Naive B cell (primary cell): Measurements from ENCODE around the gene DHX58. TPM values are rescaled to one million over a fixed set of nuclear protein-coding genes. Genes with fewer than 3 reads are reported as not detected.

Experiments
- ATAC-seq, 2 donors: fragments of 150-1000 bp; cut with Tn5 transposase; 2 replicates each; pipeline ENCODE4 v1.10.0; 2021; ENCODE audit warnings: low read depth in 2 of 2, mild to moderate bottlenecking in 2 of 2, moderate library complexity in 2 of 2
- DNase-seq: peaks from one replicate; pipeline ENCODE4 v3.0.0; 2022
- H3K27ac Mint-ChIP-seq, 6 donors: one replicate each; pipeline ENCODE4 v1.8.0; 2020 to 2022; ENCODE audit warnings: mild to moderate bottlenecking in 6 of 6, mixed read lengths in 6 of 6, moderate library complexity in 5 of 6, inconsistent platforms in 2 of 6
- H3K27me3 Mint-ChIP-seq, 3 donors: one replicate each; pipeline ENCODE4 v1.8.0; 2021 to 2022; ENCODE audit warnings: mixed read lengths in 3 of 3, mild to moderate bottlenecking in 1 of 3
- H3K36me3 Mint-ChIP-seq, 2 donors: one replicate each; pipeline ENCODE4 v1.8.0; 2020 to 2022; ENCODE audit warnings: mixed read lengths in 2 of 2, inconsistent platforms in 1 of 2, mild to moderate bottlenecking in 1 of 2
- H3K4me1 Mint-ChIP-seq, 3 donors: one replicate each; pipeline ENCODE4 v1.8.0; 2020 to 2022; ENCODE audit warnings: mixed read lengths in 3 of 3, inconsistent platforms in 1 of 3, mild to moderate bottlenecking in 1 of 3, moderate library complexity in 1 of 3
- H3K4me3 Mint-ChIP-seq, 8 donors: one replicate each; pipeline ENCODE4 v1.8.0; 2020 to 2022; ENCODE audit warnings: mild to moderate bottlenecking in 8 of 8, mixed read lengths in 8 of 8, moderate library complexity in 8 of 8, inconsistent platforms in 2 of 8
- H3K9me3 Mint-ChIP-seq, 7 donors: one replicate each; pipeline ENCODE4 v1.8.0; 2020 to 2022; ENCODE audit warnings: mixed read lengths in 7 of 7, mild to moderate bottlenecking in 5 of 7, inconsistent platforms in 2 of 7, moderate library complexity in 1 of 7
- polyA plus RNA-seq, 6 donors: library from polyadenylated mRNA; unstranded; fragments of 300-500 nt; fragmentation: Illumina TruSeq; gene quantifications; one replicate each; pipeline ENCODE4 v1.2.3, GENCODE V29; 2021; ENCODE audit warnings: low read depth in 6 of 6

DHX58 gene
- polyA plus RNA-seq, 6 donors from 2014 or later = 9.4 to 22.3 (median 13.4) TPM

GRCh38 chr17:42060231-42060630, 52.3 kb downstream of the DHX58 start:
- no peak for ATAC-seq
- H3K27ac Mint-ChIP-seq = peak overlapping the region in 1 of 6 donors; percentile 80
- no peaks in the 10 kb centered on the region for H3K36me3 Mint-ChIP-seq
- DNase-seq = no peak
- peaks cover 11 to 24% (median 14%) of the 10 kb centered on the region in 3 donors for H3K4me1 Mint-ChIP-seq
- H3K4me3 Mint-ChIP-seq = no peak overlapping the region
- peaks cover 4 to 8% (median 4%) of the 10 kb centered on the region in 3 donors for H3K27me3 Mint-ChIP-seq
- peaks cover 0 to 8% (median 0%) of the 10 kb centered on the region in 7 donors for H3K9me3 Mint-ChIP-seq

- Mint-ChIP-seq H3K27ac (no peak overlapping the region), H3K4me3 (no peak overlapping the region), H3K4me1 (peaks cover 11 to 19% (median 14%) of the 10 kb centered on the region in 3 donors), H3K9me3 (peaks cover 0 to 8% (median 0%) of the 10 kb centered on the region in 7 donors), H3K36me3 (no peaks in the 10 kb centered on the region), H3K27me3 (peaks cover 4 to 12% (median 8%) of the 10 kb centered on the region in 3 donors)
- ATAC-seq (no peak), DNase-seq (no peak)
These were observed 52.7 kb downstream of the DHX58 start for GRCh38 chr17:42059815-42060214.

GRCh38 chr17:42058063-42058462, 54.5 kb downstream of the DHX58 start:
- no peak overlapping the region for H3K4me3 Mint-ChIP-seq
- DNase-seq (no peak), ATAC-seq (no peak)
- H3K36me3 Mint-ChIP-seq = no peaks in the 10 kb centered on the region
- peaks cover 4 to 24% (median 22%) of the 10 kb centered on the region in 3 donors for H3K27me3 Mint-ChIP-seq
- H3K9me3 Mint-ChIP-seq = peaks cover 0 to 8% (median 0%) of the 10 kb centered on the region in 7 donors
- peaks cover 0 to 2% (median 2%) of the 10 kb centered on the region in 3 donors for H3K4me1 Mint-ChIP-seq
- H3K27ac Mint-ChIP-seq = no peak overlapping the region

- Mint-ChIP-seq H3K36me3 (no peaks in the 10 kb centered on the region), H3K4me1 (no peaks in the 10 kb centered on the region), H3K4me3 (no peak overlapping the region), H3K27me3 (peaks cover 15 to 38% (median 36%) of the 10 kb centered on the region in 3 donors), H3K27ac (peak overlapping the region in 1 of 6 donors; percentile 69), H3K9me3 (peaks cover 0 to 8% (median 0%) of the 10 kb centered on the region in 7 donors)
- ATAC-seq (no peak), DNase-seq (no peak)
These were observed 55.9 kb downstream of the DHX58 start for GRCh38 chr17:42056635-42057034.

- Mint-ChIP-seq H3K4me3 (no peak overlapping the region), H3K36me3 (no peaks in the 10 kb centered on the region), H3K9me3 (peaks cover 0 to 8% (median 0%) of the 10 kb centered on the region in 7 donors), H3K4me1 (peaks cover 6 to 7% (median 6%) of the 10 kb centered on the region in 3 donors), H3K27me3 (peaks cover 18 to 48% (median 37%) of the 10 kb centered on the region in 3 donors), H3K27ac (no peak overlapping the region)
- ATAC-seq (no peak), DNase-seq (no peak)
These were observed 57.0 kb downstream of the DHX58 start for GRCh38 chr17:42055496-42055895.

- Mint-ChIP-seq H3K4me3 (peak overlapping the region in 1 of 8 donors; percentile 10), H3K9me3 (peaks cover 0 to 8% (median 0%) of the 10 kb centered on the region in 7 donors), H3K27me3 (peaks cover 15 to 48% (median 37%) of the 10 kb centered on the region in 3 donors)
These were observed 57.5 kb downstream of the DHX58 start for GRCh38 chr17:42055027-42055426.

GRCh38 chr17:42053731-42054500, 58.6 kb downstream of the DHX58 start:
- Mint-ChIP-seq H3K36me3 (no peaks in the 10 kb centered on the region), H3K9me3 (peaks cover 0 to 8% (median 0%) of the 10 kb centered on the region in 7 donors), H3K27me3 (peaks cover 13 to 53% (median 43%) of the 10 kb centered on the region in 3 donors), H3K4me3 (no peak overlapping the region), H3K27ac (no peak overlapping the region), H3K4me1 (peaks cover 7 to 10% (median 10%) of the 10 kb centered on the region in 3 donors)
- no peak for ATAC-seq
- no peak for DNase-seq

More at GRCh38 chr17:42055027-42055426, 57.5 kb downstream of the DHX58 start:
- Mint-ChIP-seq H3K4me1 (peaks cover 6 to 7% (median 6%) of the 10 kb centered on the region in 3 donors), H3K27ac (peak overlapping the region in 1 of 6 donors; percentile 4), H3K36me3 (no peaks in the 10 kb centered on the region)
- ATAC-seq = no peak
- no peak for DNase-seq

GRCh38 chr17:42052346-42052877, 60.1 kb downstream of the DHX58 start:
- Mint-ChIP-seq H3K9me3 (peaks cover 0 to 8% (median 0%) of the 10 kb centered on the region in 7 donors), H3K27me3 (peaks cover 13 to 60% (median 52%) of the 10 kb centered on the region in 3 donors), H3K4me1 (peaks cover 7 to 10% (median 10%) of the 10 kb centered on the region in 3 donors), H3K4me3 (peak overlapping the region in 2 of 8 donors; percentile 22 to 58), H3K27ac (no peak overlapping the region), H3K36me3 (no peaks in the 10 kb centered on the region)
- DNase-seq (no peak), ATAC-seq (no peak)

- DNase-seq (no peak), ATAC-seq (no peak)
- Mint-ChIP-seq H3K4me3 (peak overlapping the region; percentile 27 to 92 (median 60)), H3K27me3 (peaks cover 13 to 60% (median 52%) of the 10 kb centered on the region in 3 donors), H3K4me1 (peaks cover 7 to 10% (median 10%) of the 10 kb centered on the region in 3 donors), H3K27ac (no peak overlapping the region), H3K9me3 (peaks cover 0 to 5% (median 0%) of the 10 kb centered on the region in 7 donors), H3K36me3 (no peaks in the 10 kb centered on the region)
These were observed 60.9 kb downstream of the DHX58 start for GRCh38 chr17:42051645-42052044.

Other genes starting within 250 kb of the DHX58 start
- gene KLHL11, start 247.3 kb downstream of the DHX58 start, polyA plus RNA-seq = 1 to 10 TPM; 3.6 to 9.8 (median 6.7) TPM
- gene ACLY, start 193.8 kb downstream of the DHX58 start, polyA plus RNA-seq = 10 to 100 TPM; 34.0 to 63.5 (median 49.8) TPM
- under 1 TPM in 4 of 6 donors, not detected in 2; 0.17 to 0.60 (median 0.37) TPM for gene ODAD4, start 182.1 kb downstream of the DHX58 start, polyA plus RNA-seq
- gene CNP, start 145.9 kb downstream of the DHX58 start, polyA plus RNA-seq = 10 to 100 TPM; 27.5 to 42.4 (median 34.8) TPM
- gene DNAJC7, start 95.3 kb downstream of the DHX58 start, polyA plus RNA-seq = 10 to 100 TPM; 33.4 to 98.0 (median 77.4) TPM
- gene NKIRAS2, start 92.6 kb downstream of the DHX58 start, polyA plus RNA-seq = 10 to 100 TPM; 25.0 to 42.1 (median 36.1) TPM
- gene C17orf113, start 62.1 kb downstream of the DHX58 start, polyA plus RNA-seq = under 1 TPM; 0.13 to 0.87 (median 0.58) TPM
- under 1 TPM in 1 of 6 donors, not detected in 5; 0.21 TPM for gene ZNF385C, start 14.2 kb downstream of the DHX58 start, polyA plus RNA-seq
- gene KAT2A, start 8.7 kb upstream of the DHX58 start, polyA plus RNA-seq = 10 to 100 TPM in 4 of 6 donors, 1 to 10 TPM in 2; 5.0 to 13.5 (median 10.1) TPM
- gene HSPB9, start 10.1 kb upstream of the DHX58 start, polyA plus RNA-seq = under 1 TPM in 4 of 6 donors, not detected in 2; 0.17 to 0.37 (median 0.25) TPM
- gene RAB5C, start 42.3 kb upstream of the DHX58 start, polyA plus RNA-seq = 100 to 1,000 TPM in 3 of 6 donors, 10 to 100 TPM in 3; 72.4 to 137 (median 94.4) TPM
- gene KCNH4, start 68.4 kb upstream of the DHX58 start, polyA plus RNA-seq = under 1 TPM in 4 of 6 donors, not detected in 2; 0.09 to 0.17 (median 0.12) TPM
- not detected for gene HCRT, start 72.7 kb upstream of the DHX58 start, polyA plus RNA-seq
- 10 to 100 TPM; 21.9 to 32.7 (median 26.2) TPM for gene GHDC, start 81.8 kb upstream of the DHX58 start, polyA plus RNA-seq
- gene STAT5B, start 163.7 kb upstream of the DHX58 start, polyA plus RNA-seq = 10 to 100 TPM; 22.8 to 52.6 (median 42.6) TPM
- 10 to 100 TPM; 24.6 to 53.2 (median 45.2) TPM for gene STAT5A, start 175.8 kb upstream of the DHX58 start, polyA plus RNA-seq